GM19463 (cell line): Measurements from ENCODE around the gene PCDHB13.
"Not testable (repeated sequence)": the region's sequence is repeated elsewhere in the genome, so short reads cannot be mapped to it uniquely, and the experiment has no call there.

Experiments used
- ATAC-seq: cut with Tn5 transposase; IDR thresholded peaks from one replicate; pipeline ENCODE4 v1.9.1; 2021; ENCODE audit warnings: mild to moderate bottlenecking, moderate library complexity; ENCODE audit not compliant: unreplicated experiment

Gene PCDHB13

DNA sequence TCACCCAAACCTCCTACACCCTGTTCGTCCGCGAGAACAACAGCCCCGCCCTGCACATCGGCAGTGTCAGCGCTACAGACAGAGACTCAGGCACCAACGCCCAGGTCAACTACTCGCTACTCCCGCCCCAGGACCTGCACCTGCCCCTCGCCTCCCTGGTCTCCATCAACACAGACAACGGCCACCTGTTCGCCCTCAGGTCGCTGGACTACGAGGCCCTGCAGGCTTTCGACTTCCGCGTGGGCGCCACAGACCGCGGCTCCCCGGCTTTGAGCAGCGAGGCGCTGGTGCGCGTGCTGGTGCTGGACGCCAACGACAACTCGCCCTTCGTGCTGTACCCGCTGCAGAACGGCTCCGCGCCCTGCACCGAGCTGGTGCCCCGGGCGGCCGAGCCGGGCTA lies 12.6 kb upstream of the PCDHB13 start:
- ATAC-seq, result not testable (repeated sequence)

DNA sequence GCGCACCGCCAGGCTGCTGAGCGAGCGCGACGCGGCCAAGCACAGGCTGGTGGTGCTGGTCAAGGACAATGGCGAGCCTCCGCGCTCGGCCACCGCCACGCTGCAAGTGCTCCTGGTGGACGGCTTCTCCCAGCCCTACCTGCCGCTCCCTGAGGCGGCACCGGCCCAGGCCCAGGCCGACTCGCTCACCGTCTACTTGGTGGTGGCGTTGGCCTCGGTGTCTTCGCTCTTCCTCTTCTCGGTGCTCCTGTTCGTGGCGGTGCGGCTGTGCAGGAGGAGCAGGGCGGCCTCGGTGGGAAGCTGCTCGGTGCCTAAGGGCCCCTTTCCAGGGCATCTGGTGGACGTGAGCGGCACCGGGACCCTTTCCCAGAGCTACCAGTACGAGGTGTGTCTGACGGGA lies 12.1 kb upstream of the PCDHB13 start:
- ATAC-seq, result not testable (repeated sequence)

DNA sequence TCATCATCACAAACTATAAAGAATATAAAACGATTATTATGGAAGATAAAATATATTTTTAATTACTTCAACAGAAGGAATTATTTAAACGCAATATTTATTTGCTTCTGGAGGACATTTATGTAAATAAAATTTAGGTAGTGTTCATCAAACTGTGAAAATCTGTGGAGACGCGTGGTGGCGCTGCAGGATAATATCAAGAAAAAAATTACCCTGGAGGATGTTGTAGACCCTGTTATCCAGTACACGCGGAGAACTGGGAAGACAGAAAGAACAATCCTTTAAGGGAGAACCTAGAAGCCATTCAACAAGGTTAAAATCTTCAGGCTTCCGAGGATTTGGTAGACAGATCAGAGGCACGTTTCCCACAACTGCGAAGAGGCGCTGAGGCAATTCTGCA lies 5.2 kb upstream of the PCDHB13 start, which contains the start of gene PCDHB12:
PCDHB12 (plus strand) TSS at position 242 of the 400 bp plus-strand sequence. CDS start 189 bp downstream, outside the sequence.
- no peak for ATAC-seq

DNA sequence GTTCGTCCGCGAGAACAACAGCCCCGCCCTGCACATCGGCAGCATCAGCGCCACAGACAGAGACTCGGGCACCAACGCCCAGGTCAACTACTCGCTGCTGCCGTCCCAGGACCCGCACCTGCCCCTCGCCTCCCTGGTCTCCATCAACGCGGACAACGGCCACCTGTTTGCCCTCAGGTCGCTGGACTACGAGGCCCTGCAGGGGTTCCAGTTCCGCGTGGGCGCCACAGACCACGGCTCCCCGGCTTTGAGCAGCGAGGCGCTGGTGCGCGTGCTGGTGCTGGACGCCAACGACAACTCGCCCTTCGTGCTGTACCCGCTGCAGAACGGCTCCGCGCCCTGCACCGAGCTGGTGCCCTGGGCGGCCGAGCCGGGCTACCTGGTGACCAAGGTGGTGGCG lies 3.4 kb upstream of the PCDHB13 start:
- ATAC-seq, result not testable (repeated sequence)

DNA sequence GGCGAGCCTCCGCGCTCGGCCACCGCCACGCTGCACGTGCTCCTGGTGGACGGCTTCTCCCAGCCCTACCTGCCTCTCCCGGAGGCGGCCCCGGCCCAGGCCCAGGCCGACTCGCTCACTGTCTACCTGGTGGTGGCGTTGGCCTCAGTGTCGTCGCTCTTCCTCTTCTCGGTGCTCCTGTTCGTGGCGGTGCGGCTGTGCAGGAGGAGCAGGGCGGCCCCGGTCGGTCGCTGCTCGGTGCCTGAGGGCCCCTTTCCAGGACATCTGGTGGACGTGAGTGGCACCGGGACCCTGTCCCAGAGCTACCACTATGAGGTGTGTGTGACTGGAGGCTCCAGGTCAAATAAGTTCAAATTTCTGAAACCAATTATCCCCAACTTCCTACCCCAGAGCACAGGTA lies 2.9 kb upstream of the PCDHB13 start:
- ATAC-seq, result not testable (repeated sequence)

DNA sequence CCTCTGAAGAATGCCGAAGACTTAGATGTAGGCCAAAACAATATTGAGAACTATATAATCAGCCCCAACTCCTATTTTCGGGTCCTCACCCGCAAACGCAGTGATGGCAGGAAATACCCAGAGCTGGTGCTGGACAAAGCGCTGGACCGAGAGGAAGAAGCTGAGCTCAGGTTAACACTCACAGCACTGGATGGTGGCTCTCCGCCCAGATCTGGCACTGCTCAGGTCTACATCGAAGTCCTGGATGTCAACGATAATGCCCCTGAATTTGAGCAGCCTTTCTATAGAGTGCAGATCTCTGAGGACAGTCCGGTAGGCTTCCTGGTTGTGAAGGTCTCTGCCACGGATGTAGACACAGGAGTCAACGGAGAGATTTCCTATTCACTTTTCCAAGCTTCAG lies 864 bp downstream of the PCDHB13 start:
- ATAC-seq, result not testable (repeated sequence)

DNA sequence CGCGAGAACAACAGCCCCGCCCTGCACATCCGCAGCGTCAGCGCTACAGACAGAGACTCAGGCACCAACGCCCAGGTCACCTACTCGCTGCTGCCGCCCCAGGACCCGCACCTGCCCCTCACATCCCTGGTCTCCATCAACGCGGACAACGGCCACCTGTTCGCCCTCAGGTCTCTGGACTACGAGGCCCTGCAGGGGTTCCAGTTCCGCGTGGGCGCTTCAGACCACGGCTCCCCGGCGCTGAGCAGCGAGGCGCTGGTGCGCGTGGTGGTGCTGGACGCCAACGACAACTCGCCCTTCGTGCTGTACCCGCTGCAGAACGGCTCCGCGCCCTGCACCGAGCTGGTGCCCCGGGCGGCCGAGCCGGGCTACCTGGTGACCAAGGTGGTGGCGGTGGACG lies 1.8 kb downstream of the PCDHB13 start:
- not testable (repeated sequence) for ATAC-seq

DNA sequence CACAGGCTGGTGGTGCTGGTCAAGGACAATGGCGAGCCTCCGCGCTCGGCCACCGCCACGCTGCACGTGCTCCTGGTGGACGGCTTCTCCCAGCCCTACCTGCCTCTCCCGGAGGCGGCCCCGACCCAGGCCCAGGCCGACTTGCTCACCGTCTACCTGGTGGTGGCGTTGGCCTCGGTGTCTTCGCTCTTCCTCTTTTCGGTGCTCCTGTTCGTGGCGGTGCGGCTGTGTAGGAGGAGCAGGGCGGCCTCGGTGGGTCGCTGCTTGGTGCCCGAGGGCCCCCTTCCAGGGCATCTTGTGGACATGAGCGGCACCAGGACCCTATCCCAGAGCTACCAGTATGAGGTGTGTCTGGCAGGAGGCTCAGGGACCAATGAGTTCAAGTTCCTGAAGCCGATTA lies 2.3 kb downstream of the PCDHB13 start:
- ATAC-seq, result not testable (repeated sequence)

DNA sequence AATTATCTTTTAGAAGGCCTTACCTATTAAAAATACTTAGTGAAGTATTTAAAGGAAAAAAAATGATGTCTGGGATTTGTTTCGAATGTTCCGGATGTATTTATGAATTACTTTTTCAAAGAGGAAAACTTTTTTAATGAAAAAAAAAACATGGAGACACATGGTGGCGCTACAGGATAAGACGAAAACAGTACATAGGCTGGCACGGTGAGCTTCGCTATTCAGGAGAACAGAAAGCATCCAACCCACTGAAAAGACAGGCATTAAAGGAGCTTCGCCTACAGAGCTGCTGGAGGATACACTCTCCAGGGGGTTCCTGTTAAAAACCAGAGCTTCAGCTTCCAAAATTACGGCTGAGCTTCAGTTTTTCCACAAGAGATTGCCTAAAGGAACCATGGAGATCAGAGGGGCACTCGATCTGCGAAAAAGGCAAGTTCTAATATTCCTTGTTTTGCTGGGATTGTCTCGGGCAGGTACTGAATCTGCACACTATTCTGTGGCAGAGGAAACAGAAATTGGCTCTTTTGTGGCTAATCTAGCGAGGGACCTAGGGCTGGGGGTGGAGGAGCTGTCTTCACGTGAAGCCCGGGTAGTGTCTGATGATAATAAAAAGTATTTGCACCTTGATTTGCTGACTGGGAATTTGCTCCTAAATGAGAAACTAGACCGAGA lies 9.5 kb downstream of the PCDHB13 start, which contains the start of gene PCDHB14:
PCDHB14 (plus strand) TSS at position 232 of the 672 bp plus-strand sequence; CDS start at position 395, 163 bp downstream.
- ATAC-seq, result no peak

DNA sequence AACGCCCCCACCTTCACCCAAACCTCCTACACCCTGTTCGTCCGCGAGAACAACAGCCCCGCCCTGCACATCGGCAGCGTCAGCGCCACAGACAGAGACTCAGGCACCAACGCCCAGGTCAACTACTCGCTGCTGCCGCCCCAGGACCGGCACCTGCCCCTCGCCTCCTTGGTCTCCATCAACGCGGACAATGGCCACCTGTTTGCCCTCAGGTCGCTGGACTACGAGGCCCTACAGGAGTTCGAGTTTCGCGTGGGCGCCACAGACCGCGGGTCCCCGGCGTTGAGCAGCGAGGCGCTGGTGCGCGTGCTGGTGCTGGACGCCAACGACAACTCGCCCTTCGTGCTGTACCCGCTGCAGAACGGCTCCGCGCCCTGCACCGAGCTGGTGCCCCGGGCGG lies 11.1 kb downstream of the PCDHB13 start:
- ATAC-seq, result not testable (repeated sequence)

DNA sequence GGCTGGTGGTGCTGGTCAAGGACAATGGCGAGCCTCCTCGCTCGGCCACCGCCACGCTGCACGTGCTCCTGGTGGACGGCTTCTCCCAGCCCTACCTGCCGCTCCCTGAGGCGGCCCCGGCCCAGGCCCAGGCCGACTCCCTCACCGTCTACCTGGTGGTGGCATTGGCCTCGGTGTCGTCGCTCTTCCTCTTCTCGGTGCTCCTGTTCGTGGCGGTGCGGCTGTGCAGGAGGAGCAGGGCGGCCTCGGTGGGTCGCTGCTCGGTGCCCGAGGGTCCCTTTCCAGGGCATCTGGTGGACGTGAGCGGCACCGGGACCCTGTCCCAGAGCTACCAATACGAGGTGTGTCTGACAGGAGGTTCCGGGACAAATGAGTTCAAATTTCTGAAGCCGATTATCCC lies 11.7 kb downstream of the PCDHB13 start:
- not testable (repeated sequence) for ATAC-seq

DNA sequence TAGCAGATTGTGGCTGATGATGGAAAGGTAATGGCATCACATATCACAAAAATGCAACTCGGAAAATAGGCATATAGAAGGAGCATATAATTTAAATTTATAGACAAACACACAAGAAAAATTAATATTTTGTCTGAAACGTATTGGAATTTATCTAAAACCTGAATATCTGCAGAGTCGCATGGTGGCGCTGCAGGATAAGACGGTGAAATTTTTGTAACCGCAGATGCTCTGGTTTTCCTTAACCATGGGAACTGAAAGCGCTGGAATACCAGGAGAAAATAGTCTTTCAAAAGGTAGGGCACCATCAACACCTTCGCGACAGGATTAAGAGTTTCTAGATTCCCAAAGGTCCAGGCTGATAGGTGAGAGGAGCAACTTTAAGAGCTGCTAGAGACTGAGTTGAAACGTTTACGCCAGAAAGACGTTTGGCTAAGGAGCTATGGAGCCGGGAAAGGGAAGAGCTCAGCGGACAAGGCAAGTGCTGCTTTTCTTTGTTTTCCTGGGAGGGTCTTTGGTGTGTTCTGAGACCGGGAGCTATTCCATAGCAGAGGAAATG lies 20.5 kb downstream of the PCDHB13 start:
- no peak for ATAC-seq

DNA sequence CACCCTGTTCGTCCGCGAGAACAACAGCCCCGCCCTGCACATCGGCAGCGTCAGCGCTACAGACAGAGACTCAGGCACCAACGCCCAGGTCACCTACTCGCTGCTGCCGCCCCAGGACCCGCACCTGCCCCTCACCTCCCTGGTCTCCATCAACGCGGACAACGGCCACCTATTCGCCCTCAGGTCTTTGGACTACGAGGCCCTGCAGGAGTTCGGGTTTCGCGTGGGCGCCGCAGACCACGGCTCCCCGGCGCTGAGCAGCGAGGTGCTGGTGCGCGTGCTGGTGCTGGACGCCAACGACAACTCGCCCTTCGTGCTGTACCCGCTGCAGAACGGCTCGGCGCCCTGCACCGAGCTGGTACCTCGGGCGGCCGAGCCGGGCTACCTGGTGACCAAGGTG lies 22.2 kb downstream of the PCDHB13 start:
- not testable (repeated sequence) for ATAC-seq

DNA sequence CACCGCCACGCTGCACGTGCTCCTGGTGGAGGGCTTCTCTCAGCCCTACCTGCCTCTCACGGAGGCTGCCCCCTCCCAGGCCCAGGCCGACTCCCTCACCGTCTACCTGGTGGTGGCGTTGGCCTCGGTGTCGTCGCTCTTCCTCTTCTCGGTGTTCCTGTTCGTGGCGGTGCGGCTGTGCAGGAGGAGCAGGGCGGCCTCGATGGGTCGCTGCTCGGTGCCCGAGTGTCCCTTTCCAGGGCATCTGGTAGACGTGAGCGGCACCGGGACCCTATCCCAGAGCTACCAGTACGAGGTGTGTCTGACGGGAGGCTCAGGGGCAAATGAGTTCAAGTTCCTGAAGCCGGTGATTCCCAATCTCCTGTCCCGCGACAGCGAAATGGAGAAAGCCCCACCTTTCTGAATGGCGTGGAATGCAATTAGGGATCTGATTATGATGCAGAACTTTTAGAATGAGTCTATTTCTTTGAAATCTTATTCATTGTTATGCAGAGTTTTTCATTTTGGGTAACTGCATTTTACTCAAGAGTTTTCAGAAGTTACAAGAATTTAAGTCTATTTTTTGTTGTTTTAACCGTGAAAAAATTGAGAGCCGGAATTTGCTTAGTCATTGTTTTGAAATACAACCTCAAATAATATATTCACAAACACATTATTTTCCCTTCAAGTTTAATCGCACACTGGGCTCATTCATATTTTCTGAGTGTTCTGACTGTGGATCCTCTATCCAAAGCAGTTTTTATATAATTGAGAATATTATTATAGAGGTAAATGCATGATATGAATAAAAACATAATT lies 23.0 kb downstream of the PCDHB13 start:
- ATAC-seq, result no peak

DNA sequence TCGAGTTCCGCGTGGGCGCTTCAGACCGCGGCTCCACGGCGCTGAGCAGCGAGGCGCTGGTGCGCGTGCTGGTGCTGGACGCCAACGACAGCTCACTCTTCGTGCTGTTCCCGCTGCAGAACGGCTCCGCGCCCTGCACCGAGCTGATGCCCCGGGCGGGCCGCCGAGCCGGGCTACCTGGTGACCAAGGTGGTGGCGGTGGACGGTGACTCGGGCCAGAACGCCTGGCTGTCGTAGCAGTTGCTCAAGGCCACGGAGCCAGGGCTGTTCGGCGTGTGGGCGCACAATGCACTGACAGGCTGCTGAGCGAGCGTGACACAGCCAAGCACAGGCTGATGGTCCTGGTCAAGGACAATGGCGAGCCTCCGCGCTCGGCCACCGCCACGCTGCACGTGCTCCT lies 27.8 kb downstream of the PCDHB13 start:
- no peak for ATAC-seq

DNA sequence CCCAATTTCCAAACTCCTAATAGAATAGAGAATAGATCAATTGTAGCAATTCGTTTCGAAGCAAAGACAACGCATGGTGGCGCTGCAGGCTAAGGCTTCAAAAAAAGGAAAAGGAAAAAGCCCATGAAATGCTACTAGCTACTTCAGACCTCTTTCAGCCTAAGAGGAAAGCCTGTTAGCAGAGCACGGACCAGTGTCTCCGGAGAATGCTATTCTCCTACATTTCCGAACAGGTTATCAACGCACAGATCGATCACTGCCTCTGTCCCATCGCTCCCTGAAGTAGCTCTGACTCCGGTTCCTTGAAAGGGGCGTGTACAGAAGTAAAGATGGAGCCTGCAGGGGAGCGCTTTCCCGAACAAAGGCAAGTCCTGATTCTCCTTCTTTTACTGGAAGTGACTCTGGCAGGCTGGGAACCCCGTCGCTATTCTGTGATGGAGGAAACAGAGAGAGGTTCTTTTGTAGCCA lies 31.6 kb downstream of the PCDHB13 start, which contains the start of gene PCDHB15:
PCDHB15 (plus strand) TSS at position 146 of the 468 bp plus-strand sequence; CDS start at position 330, 184 bp downstream.
- ATAC-seq, result no peak

DNA sequence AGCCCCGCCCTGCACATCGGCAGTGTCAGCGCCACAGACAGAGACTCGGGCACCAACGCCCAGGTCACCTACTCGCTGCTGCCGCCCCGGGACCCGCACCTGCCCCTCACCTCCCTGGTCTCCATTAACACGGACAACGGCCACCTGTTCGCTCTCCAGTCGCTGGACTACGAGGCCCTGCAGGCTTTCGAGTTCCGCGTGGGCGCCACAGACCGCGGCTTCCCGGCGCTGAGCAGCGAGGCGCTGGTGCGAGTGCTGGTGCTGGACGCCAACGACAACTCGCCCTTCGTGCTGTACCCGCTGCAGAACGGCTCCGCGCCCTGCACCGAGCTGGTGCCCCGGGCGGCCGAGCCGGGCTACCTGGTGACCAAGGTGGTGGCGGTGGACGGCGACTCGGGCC lies 33.3 kb downstream of the PCDHB13 start:
- ATAC-seq, result not testable (repeated sequence)

DNA sequence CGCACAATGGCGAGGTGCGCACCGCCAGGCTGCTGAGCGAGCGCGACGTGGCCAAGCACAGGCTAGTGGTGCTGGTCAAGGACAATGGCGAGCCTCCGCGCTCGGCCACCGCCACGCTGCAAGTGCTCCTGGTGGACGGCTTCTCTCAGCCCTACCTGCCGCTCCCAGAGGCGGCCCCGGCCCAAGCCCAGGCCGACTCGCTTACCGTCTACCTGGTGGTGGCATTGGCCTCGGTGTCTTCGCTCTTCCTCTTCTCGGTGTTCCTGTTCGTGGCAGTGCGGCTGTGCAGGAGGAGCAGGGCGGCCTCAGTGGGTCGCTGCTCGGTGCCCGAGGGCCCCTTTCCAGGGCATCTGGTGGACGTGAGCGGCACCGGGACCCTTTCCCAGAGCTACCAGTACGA lies 33.7 kb downstream of the PCDHB13 start:
- not testable (repeated sequence) for ATAC-seq

DNA sequence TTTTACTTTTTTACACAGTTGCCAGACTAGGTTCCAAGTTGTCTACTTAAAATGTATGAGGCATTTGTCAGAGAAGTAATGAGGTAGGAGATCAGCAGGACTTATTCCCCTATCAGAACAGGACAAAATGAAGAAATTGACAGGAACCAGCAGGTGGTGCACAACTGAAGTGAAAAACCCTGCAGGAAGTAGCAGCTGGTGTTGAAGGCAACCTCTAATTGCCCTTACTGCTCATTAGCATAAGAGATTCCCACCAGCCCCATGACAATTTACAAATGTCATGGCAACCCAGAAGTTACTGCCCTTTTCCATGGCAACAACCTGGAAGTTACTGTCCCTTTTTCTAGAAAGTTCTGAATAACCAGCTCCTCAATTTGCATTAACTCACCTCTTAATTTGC lies 36.9 kb downstream of the PCDHB13 start:
- no peak for ATAC-seq

DNA sequence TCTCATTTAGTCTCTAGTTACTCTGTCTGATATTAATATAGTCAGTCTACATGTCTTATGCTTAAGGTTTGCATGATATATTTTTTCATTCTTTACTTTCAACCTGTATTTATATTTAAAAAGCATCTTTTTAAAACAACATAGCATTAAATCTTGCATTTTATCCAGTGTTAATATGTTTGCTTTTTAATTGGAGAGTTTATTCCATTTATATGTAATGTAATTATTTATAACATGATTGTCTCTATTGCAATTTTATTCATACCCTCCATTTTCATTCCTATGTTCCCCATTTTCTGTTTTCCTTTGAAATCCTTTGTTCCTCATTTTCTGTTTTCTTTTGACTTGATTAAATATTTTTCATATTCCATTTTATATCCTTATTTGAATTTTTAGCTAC lies 44.7 kb downstream of the PCDHB13 start:
- no peak for ATAC-seq

DNA sequence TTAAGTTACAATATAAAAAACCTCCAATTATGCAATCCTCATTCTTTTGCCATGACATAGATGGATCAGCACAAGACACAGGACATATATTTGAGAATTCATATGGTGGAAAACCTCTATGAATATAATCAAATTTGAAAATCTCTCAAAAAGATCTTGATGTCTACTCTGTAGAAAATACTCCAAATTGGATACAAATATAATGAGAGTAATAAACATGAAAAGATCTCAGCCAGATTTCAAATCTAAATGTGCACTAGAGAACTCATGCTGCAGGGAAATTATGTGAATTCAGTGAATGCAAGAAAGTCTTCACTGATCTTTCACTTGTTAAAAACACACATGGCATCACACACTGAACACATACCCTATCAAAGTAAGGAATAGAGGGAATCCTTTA lies 45.2 kb downstream of the PCDHB13 start:
- ATAC-seq, result no peak
